GM12872 (cell line): ENCODE results near the gene PSENEN.

ENCODE experiments used
- TF ChIP-seq, protein P1 (sequence below): IDR thresholded peaks from 3 replicates; pipeline ENCODE4 v1.5.1; 2011; ENCODE audit warnings: low read depth, mild to moderate bottlenecking, low read length, moderate library complexity; ENCODE audit not compliant: insufficient read depth

The PSENEN gene

DNA sequence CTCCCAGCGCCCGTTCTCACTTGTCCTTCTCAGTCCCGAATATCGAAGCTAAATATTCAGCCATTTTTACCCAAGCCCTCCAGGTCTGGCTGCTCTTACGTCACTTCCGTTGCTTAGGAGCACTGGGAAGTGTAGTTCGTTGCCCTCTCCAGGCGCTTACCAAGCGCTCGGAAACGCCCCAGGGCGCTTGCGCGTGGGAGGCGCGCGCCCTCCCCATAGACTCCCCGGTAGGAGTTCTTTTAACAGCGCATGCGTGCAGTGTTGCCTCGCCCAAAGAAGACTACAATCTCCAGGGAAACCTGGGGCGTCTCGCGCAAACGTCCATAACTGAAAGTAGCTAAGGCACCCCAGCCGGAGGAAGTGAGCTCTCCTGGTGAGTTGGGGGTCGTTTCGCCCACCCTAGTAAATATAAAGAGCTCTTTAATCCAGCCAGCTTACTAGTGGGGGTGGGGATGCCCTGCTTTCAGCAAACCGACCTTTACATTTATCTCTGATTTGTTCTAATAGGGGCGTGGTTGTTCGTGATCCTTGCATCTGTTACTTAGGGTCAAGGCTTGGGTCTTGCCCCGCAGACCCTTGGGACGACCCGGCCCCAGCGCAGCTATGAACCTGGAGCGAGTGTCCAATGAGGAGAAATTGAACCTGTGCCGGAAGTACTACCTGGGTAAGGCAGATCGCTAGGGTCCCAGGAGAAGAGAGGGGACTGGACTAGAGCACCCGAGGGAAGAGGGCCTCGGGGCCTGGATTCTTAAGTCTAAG is at the start of gene PSENEN, which contains the start of gene U2AF1L4:
Gene PSENEN (plus strand): TSS at position 324 of the 759 bp plus-strand sequence. CDS start 280 bp downstream, at position 604.
Gene U2AF1L4 (minus strand): TSS at position 91 of the 759 bp plus-strand sequence. CDS start 27 bp downstream, at position 64.
- TF ChIP-seq, protein P1, sequence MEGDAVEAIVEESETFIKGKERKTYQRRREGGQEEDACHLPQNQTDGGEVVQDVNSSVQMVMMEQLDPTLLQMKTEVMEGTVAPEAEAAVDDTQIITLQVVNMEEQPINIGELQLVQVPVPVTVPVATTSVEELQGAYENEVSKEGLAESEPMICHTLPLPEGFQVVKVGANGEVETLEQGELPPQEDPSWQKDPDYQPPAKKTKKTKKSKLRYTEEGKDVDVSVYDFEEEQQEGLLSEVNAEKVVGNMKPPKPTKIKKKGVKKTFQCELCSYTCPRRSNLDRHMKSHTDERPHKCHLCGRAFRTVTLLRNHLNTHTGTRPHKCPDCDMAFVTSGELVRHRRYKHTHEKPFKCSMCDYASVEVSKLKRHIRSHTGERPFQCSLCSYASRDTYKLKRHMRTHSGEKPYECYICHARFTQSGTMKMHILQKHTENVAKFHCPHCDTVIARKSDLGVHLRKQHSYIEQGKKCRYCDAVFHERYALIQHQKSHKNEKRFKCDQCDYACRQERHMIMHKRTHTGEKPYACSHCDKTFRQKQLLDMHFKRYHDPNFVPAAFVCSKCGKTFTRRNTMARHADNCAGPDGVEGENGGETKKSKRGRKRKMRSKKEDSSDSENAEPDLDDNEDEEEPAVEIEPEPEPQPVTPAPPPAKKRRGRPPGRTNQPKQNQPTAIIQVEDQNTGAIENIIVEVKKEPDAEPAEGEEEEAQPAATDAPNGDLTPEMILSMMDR: no peak

- TF ChIP-seq, protein P1: no peak
These were observed 49.5 kb upstream of the PSENEN start for GRCh38 chr19:35695895-35696422.

DNA sequence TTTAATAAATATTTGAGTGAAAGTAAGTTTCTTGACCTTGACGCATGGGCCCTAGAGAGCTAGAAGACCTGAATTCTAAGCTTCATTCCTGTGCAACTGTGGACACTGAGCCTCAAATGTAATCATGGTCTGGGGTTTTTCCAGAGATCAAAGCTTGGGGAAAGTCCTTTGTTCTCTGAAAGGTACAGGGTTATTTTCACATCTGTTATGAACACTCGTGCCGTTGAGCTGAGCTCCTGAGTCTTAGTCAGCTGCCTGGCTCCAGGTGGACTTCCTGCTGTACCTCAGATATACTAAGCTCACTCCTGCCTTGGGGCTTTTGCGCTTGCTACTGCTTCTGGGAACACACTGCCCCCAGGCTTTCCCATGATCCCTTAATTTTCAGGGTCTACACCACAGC is 48.6 kb upstream of the PSENEN start:
- TF ChIP-seq, protein P1: no peak

DNA sequence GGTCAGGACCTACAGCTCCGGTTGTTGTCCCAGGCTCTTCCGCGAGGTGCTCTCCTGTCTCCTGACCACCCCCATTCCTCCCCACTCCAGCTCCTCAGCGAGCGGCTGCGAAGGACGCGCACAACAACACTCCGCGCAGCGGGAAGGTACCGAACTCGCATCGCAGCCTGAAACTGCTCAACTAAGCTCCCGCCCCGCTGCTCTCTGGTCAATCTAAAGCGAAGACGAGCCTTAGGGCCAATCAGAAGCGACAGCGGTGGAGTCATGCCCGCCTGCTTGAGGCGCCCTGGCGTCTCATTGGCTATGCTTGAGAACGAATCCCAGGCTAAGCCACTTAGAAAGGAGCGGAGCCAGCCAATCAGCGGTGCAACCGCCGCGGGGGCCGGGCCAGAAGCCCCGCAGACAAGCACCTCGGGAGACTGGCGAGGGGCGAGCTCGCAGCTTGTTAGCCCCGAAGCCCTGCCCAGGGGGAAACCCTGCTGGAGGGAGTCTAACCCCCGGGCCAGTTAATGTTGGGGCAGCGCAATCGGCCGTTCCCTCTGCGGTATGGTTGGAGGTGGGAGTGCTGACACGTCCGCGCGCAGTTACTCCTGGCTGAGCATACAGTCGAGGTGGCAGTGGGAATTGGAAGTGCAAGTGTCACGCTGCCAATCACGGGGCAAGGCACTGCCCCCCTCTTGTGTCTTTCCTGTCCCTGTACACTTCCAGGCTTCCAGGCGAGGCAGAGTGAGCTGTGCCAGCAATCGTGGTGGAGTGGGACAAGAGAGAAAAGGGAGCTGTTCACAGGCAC is 43.0 kb upstream of the PSENEN start:
- TF ChIP-seq, protein P1: no peak

DNA sequence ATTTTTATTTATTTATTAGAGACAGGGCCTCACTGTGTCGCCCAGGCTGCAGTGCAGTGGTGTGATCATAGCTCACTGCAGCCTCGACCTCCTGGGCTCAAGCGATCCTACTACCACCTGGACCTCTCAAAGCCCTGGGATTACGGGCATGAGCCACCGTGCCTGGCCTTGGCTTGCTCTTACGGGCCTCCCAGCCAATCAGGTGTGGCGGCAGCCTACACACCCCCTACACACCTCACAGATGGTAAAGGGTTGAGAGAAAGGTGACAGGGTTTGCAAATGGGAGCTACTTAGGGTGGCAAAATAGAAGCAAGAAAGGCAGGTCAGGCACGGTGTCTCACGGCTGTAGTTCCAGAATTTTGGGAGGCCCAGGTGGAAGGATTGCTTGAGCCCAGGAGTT is 42.1 kb upstream of the PSENEN start:
- TF ChIP-seq, protein P1: no peak

- TF ChIP-seq, protein P1: no peak
These were observed 41.2 kb upstream of the PSENEN start, which contains the start of gene ZBTB32 for GRCh38 chr19:35704218-35704617. TSS of gene ZBTB32 (plus strand) at chr19:35704558. CDS start at chr19:35714627, 10,069 bp downstream.

DNA sequence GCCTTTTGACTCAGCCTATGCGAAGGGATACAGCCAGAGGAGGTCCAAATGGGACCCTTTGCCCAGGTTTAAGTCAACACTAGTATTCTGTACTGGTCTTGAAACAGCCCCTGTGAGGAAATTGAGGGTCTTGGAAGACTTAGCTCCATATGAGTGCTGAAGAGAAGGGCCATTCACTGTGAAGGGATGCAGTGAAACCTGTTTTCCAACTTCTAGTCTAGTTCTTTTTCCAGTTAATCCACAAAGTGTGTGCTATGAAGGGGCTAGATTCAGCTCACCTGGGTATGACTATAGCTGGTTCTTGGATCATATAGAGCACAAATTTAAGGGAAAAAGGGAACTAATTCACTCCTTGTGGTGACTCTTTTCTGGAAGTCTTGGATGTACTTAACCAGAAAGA is 37.1 kb upstream of the PSENEN start:
- TF ChIP-seq, protein P1: no peak
